GM18507 (cell line): ENCODE data around the gene COA7.
A peak's percentile ranks its signal among the peaks of the same experiment; 100 is the strongest.

Experiments used
- DNase-seq: peaks from one replicate; pipeline ENCODE4 v3.0.0; 2011; ENCODE audit warnings: low read depth; ENCODE audit not compliant: insufficient read length; ENCODE audit errors: extremely low spot score
- FAIRE-seq: peaks from 2 replicates; lab custom pipeline; 2011; peaks lifted over from hg19 to GRCh38; lab: Jason Lieb, UNC

Gene COA7

GRCh38 chr1:52645261-52645660, 52.9 kb downstream of the COA7 start:
- FAIRE-seq: no peak
- no peak for DNase-seq

GRCh38 chr1:52641307-52641706, 56.8 kb downstream of the COA7 start:
- no peak for DNase-seq
- FAIRE-seq: no peak

GRCh38 chr1:52640697-52641096, 57.5 kb downstream of the COA7 start:
- no peak for DNase-seq
- FAIRE-seq: no peak

GRCh38 chr1:52637946-52638345, 60.2 kb downstream of the COA7 start:
- FAIRE-seq: no peak
- no peak for DNase-seq

GRCh38 chr1:52636721-52637695, 61.1 kb downstream of the COA7 start:
- peak; percentile 98 for FAIRE-seq
- peak; percentile 47 for DNase-seq

- FAIRE-seq: peak; percentile 73
- DNase-seq: no peak
Observed at GRCh38 chr1:52635321-52636089, 62.6 kb downstream of the COA7 start.
